ENCODE results near the gene MEIS3. TPM values are rescaled to one million over a fixed set of nuclear protein-coding genes. Genes with fewer than 3 reads are reported as not detected.
"Not testable (repeated sequence)": the region's sequence is repeated elsewhere in the genome, so short reads cannot be mapped to it uniquely, and the experiment has no call there.

The MEIS3 gene
- total and polyA plus RNA-seq, 10 of the 15 experiments (the other 5 are each of a cell fraction or from before 2014, with no cell fraction given): 0.05 to 0.23 TPM; not detected in 8

DNA sequence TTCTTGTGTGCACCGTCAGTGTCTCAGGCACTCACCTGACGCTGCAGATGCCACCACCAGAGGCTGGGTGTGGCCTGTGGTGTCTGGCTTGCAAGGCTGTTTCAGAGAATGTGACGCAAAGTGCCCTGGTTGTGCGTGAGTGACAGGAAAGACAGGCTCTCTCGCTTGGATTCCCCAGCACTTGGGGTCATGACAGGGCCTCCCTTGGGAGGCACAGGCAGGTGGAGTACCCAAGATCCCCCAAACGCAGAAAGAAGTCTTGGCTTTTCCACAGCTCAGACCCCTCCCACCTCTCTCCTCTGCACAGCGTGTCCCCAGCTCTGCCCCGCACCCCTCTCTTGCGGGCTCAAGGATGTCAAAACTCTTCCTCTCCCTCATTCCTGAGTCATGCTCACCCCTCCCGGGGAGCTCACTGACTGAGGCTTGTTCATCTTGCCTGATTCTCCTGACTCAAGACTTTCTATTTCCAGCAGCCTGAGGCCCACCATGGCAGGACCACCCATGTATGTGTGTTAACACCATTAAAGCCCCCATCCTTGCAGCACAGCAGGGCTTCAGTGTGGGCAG is 49.2 kb downstream of the MEIS3 start:
- Histone ChIP-seq H3K27ac (ENCODE audit: control insufficient read depth, insufficient read depth) (no peak overlapping the region), H4K20me1 (ENCODE audit: control insufficient read depth, insufficient read depth) (no peaks in the 10 kb centered on the region; the same call in 1 of the 2 replicates), H3K4me1 (ENCODE audit: control insufficient read depth, insufficient read depth, low read length) (no peaks in the 10 kb centered on the region), H3K79me2 (ENCODE audit: control insufficient read depth, insufficient read depth, low read length) (no peaks in the 10 kb centered on the region), H3K36me3 (ENCODE audit: control insufficient read depth in 2 of 2, insufficient read depth in 2 of 2, low read length in 1 of 2) (peaks cover 11 to 20% of the 10 kb centered on the region in 2 experiments; a peak in 3 of 4 replicates), H3K27me3 (replicated peaks in 1 of 2; ENCODE audit: control insufficient read depth in 2 of 2, insufficient read depth in 2 of 2, low read length in 1 of 2) (no peaks in the 10 kb centered on the region), H3K9me3 (replicated peaks; ENCODE audit: control insufficient read depth, insufficient read depth, low read length) (no peaks in the 10 kb centered on the region), H2AFZ (ENCODE audit: control insufficient read depth, low read depth, low read length) (no peak overlapping the region), H3K9ac (ENCODE audit: control insufficient read depth, insufficient read depth, low read length) (no peak overlapping the region), H3K4me3 (no peak overlapping the region), H3K4me2 (ENCODE audit: control insufficient read depth, insufficient read depth) (no peak overlapping the region)
- ATAC-seq (no peak), DNase-seq (ENCODE audit: low read depth, low spot score) (no peak), FAIRE-seq (no peak)
- CTCF ChIA-PET: interaction anchor here (1.9 kb wide), 1 partner anchor 21 kb away, joined by 5 read pairs; the partner anchor contains the start of gene DHX34
- in situ Hi-C loops (cut with MboI) (no loop called here), intact Hi-C loops (cut with micrococcal nuclease; ENCODE audit: unreplicated experiment) (no loop called here)
- SMC1A ChIA-PET (ENCODE audit: uncharacterized antibody, unreplicated experiment): no interaction called here
- no TSS peak for BruUV-seq (replicated peaks)
- 88% methylated on average over 9 of the region's 10 CpGs for WGBS (ENCODE audit: insufficient coverage, insufficient replicate concordance, low lambda C conversion rate, missing lambda C conversion rate)
- no peak for TF ChIP-seq GATAD2B (conservative IDR thresholded peaks at IDR 0.05; ENCODE audit: low read depth)
- TF ChIP-seq, protein P1, sequence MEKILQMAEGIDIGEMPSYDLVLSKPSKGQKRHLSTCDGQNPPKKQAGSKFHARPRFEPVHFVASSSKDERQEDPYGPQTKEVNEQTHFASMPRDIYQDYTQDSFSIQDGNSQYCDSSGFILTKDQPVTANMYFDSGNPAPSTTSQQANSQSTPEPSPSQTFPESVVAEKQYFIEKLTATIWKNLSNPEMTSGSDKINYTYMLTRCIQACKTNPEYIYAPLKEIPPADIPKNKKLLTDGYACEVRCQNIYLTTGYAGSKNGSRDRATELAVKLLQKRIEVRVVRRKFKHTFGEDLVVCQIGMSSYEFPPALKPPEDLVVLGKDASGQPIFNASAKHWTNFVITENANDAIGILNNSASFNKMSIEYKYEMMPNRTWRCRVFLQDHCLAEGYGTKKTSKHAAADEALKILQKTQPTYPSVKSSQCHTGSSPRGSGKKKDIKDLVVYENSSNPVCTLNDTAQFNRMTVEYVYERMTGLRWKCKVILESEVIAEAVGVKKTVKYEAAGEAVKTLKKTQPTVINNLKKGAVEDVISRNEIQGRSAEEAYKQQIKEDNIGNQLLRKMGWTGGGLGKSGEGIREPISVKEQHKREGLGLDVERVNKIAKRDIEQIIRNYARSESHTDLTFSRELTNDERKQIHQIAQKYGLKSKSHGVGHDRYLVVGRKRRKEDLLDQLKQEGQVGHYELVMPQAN (conservative IDR thresholded peaks at IDR 0.05): no peak
- POLR2A ChIA-PET: no interaction called here
- RAD21 ChIA-PET (ENCODE audit: unreplicated experiment): no interaction called here

DNA sequence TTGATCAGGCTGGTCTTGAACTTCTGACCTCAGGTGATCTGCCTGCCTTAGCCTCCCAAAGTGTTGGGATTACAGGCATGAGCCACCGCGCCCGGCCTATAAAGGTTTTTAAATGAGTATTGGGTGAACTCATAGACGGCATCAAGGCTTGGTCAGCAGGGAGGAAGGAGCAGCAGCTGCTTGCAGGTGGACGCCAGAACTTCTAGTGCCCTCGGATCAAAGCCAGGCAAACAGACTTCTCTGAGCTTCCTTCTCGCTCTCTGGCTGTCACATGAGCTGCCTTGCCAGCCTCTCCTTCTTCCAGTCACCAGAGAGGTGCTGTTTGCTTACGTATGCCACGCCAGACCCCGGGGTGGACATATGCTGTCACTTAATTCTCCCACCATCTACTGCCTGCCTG is 53.9 kb downstream of the MEIS3 start:
- WGBS (ENCODE audit: insufficient coverage, insufficient replicate concordance, low lambda C conversion rate, missing lambda C conversion rate): 99% methylated on average over 10 of the region's 10 CpGs
- CTCF ChIA-PET; H3K27ac ChIP-seq (ENCODE audit: control insufficient read depth, insufficient read depth); FAIRE-seq; BruUV-seq (replicated peaks); H3K9ac ChIP-seq (ENCODE audit: control insufficient read depth, insufficient read depth, low read length); POLR2A ChIA-PET; H3K4me3 ChIP-seq; H3K4me2 ChIP-seq (ENCODE audit: control insufficient read depth, insufficient read depth); H3K9me3 ChIP-seq (replicated peaks; ENCODE audit: control insufficient read depth, insufficient read depth, low read length); H3K79me2 ChIP-seq (ENCODE audit: control insufficient read depth, insufficient read depth, low read length); H4K20me1 ChIP-seq (ENCODE audit: control insufficient read depth, insufficient read depth); SMC1A ChIA-PET (ENCODE audit: uncharacterized antibody, unreplicated experiment); H2AFZ ChIP-seq (ENCODE audit: control insufficient read depth, low read depth, low read length); intact Hi-C loops (cut with micrococcal nuclease; ENCODE audit: unreplicated experiment); H3K27me3 ChIP-seq (replicated peaks in 1 of 2; ENCODE audit: control insufficient read depth in 2 of 2, insufficient read depth in 2 of 2, low read length in 1 of 2); H3K4me1 ChIP-seq (ENCODE audit: control insufficient read depth, insufficient read depth, low read length); ATAC-seq; DNase-seq (ENCODE audit: low read depth, low spot score); in situ Hi-C loops (cut with MboI): not testable (repeated sequence)
- H3K36me3 ChIP-seq (ENCODE audit: control insufficient read depth in 2 of 2, insufficient read depth in 2 of 2, low read length in 1 of 2): peaks cover 9 to 19% of the 10 kb centered on the region in 2 experiments
- RAD21 ChIA-PET (ENCODE audit: unreplicated experiment): interaction anchor here (0.6 kb wide), 1 partner anchor 321 kb away, joined by 3 read pairs; no protein-coding TSS in a partner anchor
